ENCODE measurements around the gene PARD3. TPM values are rescaled to one million over a fixed set of nuclear protein-coding genes. Genes with fewer than 3 reads are reported as not detected.

Gene PARD3
- total RNA-seq, 1 donor from 2014 or later = 22.9 TPM

DNA sequence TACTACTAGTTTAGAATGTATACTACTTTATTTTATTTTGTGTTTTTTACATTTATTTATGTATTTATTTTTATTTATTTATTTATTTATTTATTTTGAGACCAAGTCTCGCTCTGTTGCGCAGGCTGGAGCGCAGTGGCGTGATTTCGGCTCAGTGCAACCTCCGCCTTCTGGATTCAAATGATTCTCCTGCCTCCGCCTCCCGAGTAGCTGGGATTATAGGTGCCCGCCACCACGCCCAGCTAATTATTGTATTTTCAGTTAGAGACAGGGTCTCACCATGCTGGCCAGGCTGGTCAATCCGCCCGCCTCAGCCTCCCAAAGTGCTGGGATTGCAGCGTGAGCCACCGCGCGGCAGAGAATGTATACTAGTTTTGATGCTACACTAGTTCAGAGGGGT, 2.0 kb upstream of the PARD3 start:
- H3K9me3 Mint-ChIP-seq (ENCODE audit: unreplicated experiment) = peaks cover 5% of the 10 kb centered on the region
- no peak overlapping the region for H3K27ac Mint-ChIP-seq (ENCODE audit: unreplicated experiment)
- DNase-seq = no peak
- TF ChIP-seq, protein P1, sequence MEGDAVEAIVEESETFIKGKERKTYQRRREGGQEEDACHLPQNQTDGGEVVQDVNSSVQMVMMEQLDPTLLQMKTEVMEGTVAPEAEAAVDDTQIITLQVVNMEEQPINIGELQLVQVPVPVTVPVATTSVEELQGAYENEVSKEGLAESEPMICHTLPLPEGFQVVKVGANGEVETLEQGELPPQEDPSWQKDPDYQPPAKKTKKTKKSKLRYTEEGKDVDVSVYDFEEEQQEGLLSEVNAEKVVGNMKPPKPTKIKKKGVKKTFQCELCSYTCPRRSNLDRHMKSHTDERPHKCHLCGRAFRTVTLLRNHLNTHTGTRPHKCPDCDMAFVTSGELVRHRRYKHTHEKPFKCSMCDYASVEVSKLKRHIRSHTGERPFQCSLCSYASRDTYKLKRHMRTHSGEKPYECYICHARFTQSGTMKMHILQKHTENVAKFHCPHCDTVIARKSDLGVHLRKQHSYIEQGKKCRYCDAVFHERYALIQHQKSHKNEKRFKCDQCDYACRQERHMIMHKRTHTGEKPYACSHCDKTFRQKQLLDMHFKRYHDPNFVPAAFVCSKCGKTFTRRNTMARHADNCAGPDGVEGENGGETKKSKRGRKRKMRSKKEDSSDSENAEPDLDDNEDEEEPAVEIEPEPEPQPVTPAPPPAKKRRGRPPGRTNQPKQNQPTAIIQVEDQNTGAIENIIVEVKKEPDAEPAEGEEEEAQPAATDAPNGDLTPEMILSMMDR (IDR thresholded peaks at IDR 0.05; ENCODE audit: partially characterized antibody, unreplicated experiment) = no peak
- H3K4me3 Mint-ChIP-seq (ENCODE audit: unreplicated experiment) = no peak overlapping the region
- no peaks in the 10 kb centered on the region for H3K36me3 Mint-ChIP-seq (ENCODE audit: unreplicated experiment)
- peaks cover 17% of the 10 kb centered on the region for H3K4me1 Mint-ChIP-seq (ENCODE audit: low read depth, unreplicated experiment)
- peaks cover 7% of the 10 kb centered on the region for H3K27me3 Mint-ChIP-seq (ENCODE audit: unreplicated experiment)

DNA sequence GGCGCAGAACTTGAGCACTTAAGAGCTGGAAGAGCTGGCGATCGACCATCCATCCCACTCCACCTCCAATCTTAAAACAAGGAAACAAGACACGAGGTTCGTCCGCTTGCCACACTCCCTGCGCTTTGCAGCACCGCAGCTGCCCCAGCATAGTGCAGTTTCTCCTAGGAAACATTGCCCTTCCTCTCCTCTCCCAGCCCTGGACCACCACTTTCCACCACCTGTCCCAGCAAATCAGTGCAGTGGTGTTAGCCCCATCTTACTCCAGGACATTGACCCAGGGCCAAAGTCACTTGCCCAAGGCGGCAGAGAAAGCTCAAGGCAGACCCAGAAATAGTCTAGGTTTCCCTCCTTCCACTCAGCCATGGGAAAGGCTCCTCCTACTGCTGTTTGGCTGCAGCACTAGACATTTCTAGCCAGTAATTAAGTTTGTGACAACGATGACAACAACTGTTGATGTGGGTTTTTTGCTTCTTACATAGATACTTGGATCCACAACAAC, 1.5 kb upstream of the PARD3 start:
- peaks cover 7% of the 10 kb centered on the region for H3K27me3 Mint-ChIP-seq (ENCODE audit: unreplicated experiment)
- peak overlapping the region; percentile 87 for H3K4me3 Mint-ChIP-seq (ENCODE audit: unreplicated experiment)
- TF ChIP-seq, protein P1 (IDR thresholded peaks at IDR 0.05; ENCODE audit: partially characterized antibody, unreplicated experiment) = no peak
- peaks cover 5% of the 10 kb centered on the region for H3K9me3 Mint-ChIP-seq (ENCODE audit: unreplicated experiment)
- no peak overlapping the region for H3K27ac Mint-ChIP-seq (ENCODE audit: unreplicated experiment)
- H3K36me3 Mint-ChIP-seq (ENCODE audit: unreplicated experiment) = no peaks in the 10 kb centered on the region
- DNase-seq = peak; percentile 30
- H3K4me1 Mint-ChIP-seq (ENCODE audit: low read depth, unreplicated experiment) = peaks cover 22% of the 10 kb centered on the region

DNA sequence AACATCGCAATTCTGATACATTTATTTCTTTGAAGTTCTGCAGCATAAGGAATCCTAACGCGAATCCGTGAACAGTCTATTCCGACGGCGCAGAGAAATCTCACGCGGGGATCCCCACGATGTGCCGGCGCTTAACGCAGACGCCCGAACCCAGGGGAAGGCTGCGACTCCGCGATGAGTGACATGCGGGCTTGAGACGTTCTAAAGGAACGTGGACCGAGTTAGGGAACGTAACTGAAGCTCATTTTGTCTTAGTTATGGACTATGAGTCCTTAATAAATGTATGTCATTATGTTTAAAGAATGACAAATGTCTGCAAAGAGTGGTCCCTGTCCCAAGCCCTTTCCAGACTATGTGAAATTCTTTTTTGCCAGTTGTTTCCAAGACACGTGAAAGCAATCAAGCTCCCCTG, 995 bp upstream of the PARD3 start:
- peaks cover 27% of the 10 kb centered on the region for H3K4me1 Mint-ChIP-seq (ENCODE audit: low read depth, unreplicated experiment)
- H3K27ac Mint-ChIP-seq (ENCODE audit: unreplicated experiment) = no peak overlapping the region
- peak overlapping the region; percentile 87 for H3K4me3 Mint-ChIP-seq (ENCODE audit: unreplicated experiment)
- DNase-seq = no peak
- peaks cover 7% of the 10 kb centered on the region for H3K27me3 Mint-ChIP-seq (ENCODE audit: unreplicated experiment)
- TF ChIP-seq, protein P1 (IDR thresholded peaks at IDR 0.05; ENCODE audit: partially characterized antibody, unreplicated experiment) = no peak
- no peaks in the 10 kb centered on the region for H3K36me3 Mint-ChIP-seq (ENCODE audit: unreplicated experiment)
- peaks cover 5% of the 10 kb centered on the region for H3K9me3 Mint-ChIP-seq (ENCODE audit: unreplicated experiment)

DNA sequence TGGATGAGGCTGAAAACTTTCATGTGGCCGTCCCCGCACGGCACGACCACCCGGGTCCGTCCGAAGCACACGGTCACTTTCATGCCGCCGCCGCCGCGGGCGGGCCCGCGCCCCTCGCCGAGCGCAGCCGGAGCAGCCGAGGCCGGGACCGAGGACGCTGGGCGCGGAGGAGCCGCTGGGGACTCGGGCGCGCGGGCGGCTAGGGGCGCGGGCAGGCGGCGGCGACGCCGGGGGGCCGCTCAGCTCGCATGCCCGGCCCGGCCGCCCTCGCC, 247 bp downstream of the PARD3 start:
- no peak for DNase-seq
- Mint-ChIP-seq H3K4me3 (ENCODE audit: unreplicated experiment) (no peak overlapping the region), H3K4me1 (ENCODE audit: low read depth, unreplicated experiment) (peaks cover 31% of the 10 kb centered on the region), H3K9me3 (ENCODE audit: unreplicated experiment) (peaks cover 5% of the 10 kb centered on the region), H3K27ac (ENCODE audit: unreplicated experiment) (no peak overlapping the region), H3K36me3 (ENCODE audit: unreplicated experiment) (no peaks in the 10 kb centered on the region), H3K27me3 (ENCODE audit: unreplicated experiment) (peaks cover 6% of the 10 kb centered on the region)
- TF ChIP-seq, protein P1 (IDR thresholded peaks at IDR 0.05; ENCODE audit: partially characterized antibody, unreplicated experiment) = no peak

DNA sequence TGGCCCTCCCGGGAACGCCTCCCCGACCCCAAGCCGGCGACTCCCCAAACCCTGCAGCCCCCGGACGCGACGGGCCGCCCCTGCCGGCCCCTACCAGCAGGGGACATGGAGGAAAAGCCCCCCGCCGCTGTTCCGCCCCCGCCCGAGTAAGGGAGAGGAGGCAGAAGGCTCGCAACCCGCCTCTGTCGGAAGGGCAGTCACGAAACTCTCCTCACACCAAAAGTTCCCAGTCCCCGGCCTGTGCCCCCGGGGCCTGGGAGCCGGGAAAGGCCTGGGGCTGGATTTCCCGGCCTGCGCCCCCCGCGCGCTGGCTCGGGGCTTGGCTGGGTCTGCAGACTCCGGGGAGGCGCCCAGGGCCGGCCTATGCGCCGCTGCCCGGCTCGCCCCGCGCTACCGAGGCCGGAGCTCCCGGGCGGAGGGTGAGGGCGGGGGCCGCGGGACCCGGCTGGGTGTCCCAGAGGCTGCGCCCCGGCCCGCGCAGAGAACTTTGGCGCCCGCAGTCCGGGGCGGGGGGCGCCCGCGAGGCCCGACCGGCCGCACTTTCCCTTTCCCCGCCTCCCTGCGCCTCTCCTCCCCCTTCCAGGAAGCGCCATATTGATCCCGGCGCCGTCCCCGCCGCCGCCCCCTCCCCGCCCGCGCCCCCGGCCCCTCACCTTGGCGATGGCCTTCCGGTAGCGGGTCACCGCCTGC, 728 bp downstream of the PARD3 start:
- Mint-ChIP-seq H3K36me3 (ENCODE audit: unreplicated experiment) (no peaks in the 10 kb centered on the region), H3K27ac (ENCODE audit: unreplicated experiment) (no peak overlapping the region), H3K4me1 (ENCODE audit: low read depth, unreplicated experiment) (peaks cover 34% of the 10 kb centered on the region), H3K9me3 (ENCODE audit: unreplicated experiment) (peaks cover 5% of the 10 kb centered on the region), H3K4me3 (ENCODE audit: unreplicated experiment) (peak overlapping the region; percentile 84), H3K27me3 (ENCODE audit: unreplicated experiment) (peaks cover 6% of the 10 kb centered on the region)
- TF ChIP-seq, protein P1 (IDR thresholded peaks at IDR 0.05; ENCODE audit: partially characterized antibody, unreplicated experiment) = no peak
- DNase-seq = peak; percentile 59
